Stimulated activated CD8-positive, alpha-beta memory T cell treated with anti-CD3 and anti-CD28 coated beads, Interleukin-2, amount 100 ng/mL, for 48 hours (primary cell): ENCODE measurements around the gene LPP.

Experiments used
- DNase-seq, 2 donors: peaks; one replicate each; pipeline ENCODE4 v3.0.0-alpha.2; 2020; ENCODE audit warnings: low read depth in 2 of 2

The LPP gene

DNA sequence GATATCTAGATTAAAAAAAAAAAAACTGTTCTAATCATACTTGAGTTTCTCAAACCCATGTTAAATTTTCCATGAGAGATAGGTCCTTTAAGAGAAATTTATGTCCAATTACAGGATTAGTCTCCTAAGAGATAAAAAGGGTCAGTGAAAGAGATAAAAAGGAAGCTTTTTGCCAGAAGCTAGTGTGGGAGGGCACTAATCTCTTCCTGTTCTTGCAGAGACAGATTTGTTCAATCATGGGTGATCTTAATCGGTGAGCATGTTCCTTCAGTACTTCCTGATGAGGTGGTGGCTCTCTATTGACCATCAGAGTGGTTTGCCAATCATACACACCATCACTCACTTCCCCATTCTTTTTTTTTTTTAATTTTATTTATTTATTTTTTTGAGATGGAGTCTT, 16.9 kb upstream of the LPP start:
- DNase-seq, result no peak

DNA sequence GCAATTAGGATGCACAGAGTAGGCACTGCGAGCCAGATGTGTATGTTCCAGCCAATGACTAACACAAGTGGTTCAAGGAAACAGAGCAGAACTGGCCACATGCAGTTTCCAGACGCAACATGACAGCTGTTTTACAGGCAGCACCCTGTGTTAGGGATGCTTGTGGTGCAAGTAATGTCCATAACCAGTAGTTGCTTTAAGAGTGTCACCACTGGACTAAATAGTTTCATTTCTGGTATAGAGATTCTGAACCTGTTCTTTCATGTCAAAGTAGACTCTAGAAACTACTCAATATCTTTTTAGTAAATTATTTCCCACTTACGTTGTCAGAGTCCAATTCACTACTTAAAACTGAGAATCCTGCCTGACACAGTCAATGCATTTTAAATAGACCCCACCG, 14.5 kb upstream of the LPP start:
- no peak for DNase-seq

DNA sequence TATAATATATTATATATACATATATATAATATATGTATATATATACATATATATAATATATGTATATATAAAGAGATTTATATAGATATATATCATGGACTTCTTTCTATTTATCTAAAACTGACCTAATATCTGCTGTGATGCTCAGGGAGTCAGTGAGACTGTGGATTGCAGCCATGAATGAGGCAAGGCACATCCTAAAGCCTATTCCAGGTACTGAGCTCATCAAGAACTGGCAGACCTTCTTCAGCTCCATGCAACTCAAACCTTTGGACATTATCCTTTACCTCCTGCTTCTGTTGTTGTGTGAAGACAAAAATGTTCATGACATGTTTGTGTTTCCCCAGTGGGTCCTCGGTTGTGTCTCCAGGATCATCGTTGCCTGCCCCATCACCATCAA, 7.7 kb upstream of the LPP start:
- no peak for DNase-seq

DNA sequence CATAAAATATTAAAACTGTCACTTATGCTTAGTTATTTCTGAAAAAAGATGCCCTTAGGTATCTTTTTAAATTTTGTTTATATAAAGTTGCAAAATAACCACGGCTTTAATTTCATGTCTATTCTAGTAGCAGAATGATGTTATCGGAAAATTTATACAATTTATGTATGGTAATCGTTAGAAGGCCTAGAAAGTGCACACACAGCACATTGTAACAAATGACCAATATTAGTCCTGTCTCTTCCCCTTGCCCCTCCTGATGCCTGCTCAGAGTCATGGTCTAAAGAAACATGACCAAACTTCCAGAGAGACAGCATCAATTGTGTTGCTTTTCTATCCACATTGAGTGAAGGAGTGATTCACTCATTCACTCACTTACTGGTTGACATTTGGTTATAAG, 6.2 kb upstream of the LPP start:
- DNase-seq, result no peak

DNA sequence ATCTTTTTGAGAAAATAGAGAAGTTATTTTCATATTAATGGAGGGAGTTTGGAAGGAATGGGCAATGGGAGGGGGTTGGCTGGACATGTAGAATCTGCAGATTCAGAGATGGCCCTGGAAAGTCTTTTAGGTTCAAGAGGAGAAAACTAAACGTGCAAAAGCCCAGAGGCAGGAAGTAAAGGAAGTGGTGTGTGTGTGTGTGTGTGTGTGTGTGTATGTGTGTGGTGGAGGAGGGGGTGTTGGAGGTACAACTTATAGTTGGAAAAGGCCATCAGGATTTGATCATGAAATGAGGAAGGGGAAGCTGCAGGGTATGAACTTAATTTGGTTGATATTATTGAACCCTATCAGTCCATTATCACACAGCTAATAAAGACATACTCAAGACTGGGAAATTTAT, 5.6 kb upstream of the LPP start:
- DNase-seq, result no peak

DNA sequence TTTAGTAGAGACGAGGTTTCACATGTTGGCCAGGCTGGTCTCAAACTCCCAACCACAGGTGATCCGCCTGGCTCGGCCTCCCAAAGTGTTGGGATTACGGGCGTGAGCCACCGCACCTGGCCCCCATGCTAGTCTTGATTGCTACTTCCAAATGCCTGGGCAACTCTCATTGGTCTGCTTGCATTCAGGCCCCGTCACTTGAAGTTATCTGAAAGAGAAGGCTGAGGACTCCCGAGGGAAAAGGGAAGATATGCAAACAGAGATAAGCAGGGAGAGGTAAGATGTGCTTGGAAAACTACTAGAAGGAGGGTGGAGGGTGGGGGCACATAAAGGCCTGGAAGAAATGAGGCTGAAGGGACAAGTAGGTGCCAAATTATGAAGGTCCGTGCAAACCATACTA, 4.4 kb upstream of the LPP start:
- DNase-seq, result no peak

DNA sequence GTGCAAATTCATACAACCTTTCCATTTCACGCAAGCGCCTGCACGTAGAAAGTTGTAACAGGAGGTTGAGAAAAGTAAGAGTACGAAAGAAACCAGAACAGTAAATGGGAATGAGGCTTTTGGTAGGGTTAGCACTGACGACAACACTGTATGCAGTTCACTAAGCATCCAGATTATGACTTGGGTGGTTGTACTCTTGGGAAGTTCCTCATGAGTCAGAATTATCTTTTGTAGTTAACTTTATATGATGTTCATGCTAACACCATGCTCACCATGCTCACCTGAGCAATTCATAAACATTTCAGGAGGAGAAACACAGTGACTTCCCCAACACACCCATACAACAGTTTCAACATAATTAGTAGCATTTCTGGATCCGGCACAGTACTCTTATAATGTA, 3.0 kb upstream of the LPP start:
- DNase-seq, result no peak

DNA sequence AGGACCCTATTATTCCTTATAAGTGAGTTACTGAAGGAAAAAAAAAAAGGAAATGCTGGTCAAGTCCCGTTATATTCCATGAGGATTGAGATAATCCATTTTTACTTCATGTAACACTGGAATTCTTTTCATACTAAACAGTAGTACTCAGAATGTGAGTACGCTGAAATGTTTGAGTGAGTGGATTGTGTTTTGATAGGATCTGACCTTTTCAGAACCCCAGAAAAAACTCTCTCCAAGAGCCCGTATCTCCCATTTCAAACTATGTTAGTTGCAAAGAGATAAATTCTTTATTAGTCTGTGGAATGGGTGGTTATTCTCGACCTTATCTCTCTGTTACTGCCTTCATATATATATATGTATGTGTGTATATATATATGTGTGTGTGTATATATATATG, 2.5 kb upstream of the LPP start:
- no peak for DNase-seq

DNA sequence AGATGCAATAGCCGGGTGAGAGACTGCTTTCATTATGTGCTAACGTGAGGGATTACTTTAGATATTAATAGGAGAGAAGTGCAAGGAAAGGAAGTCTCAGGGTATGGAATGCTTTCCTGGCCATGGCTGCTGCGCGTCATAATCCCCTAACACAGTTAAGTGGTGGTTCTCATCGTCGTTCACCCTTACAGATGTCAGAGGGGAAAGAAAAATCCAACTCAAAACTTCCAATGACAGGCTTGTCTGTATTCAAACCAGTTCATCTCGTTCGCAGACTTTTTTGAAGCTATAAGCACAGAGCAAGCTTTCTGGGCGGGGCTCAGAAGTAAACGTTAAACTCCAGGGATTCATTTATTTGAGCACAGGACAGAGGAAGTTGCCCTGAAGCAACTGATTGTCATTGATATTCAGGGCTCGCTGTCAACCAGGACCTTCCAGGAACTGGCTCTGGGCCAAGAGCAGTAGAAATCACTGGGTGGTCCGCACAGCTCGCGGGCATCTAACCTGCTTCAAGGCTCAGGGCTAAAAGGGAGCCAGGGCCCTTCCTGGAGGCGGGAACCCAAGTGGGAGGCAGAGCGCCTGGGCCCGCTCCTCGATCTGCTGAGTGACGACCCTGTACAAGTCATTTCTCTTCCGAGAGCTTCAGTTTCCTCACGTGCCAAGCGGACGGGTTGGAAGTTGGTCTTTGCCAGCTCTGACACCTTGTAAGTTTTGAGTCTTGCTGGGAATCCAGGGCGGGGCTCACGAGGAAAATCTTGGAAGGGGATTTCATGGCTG, 1.1 kb upstream of the LPP start:
- no peak for DNase-seq

DNA sequence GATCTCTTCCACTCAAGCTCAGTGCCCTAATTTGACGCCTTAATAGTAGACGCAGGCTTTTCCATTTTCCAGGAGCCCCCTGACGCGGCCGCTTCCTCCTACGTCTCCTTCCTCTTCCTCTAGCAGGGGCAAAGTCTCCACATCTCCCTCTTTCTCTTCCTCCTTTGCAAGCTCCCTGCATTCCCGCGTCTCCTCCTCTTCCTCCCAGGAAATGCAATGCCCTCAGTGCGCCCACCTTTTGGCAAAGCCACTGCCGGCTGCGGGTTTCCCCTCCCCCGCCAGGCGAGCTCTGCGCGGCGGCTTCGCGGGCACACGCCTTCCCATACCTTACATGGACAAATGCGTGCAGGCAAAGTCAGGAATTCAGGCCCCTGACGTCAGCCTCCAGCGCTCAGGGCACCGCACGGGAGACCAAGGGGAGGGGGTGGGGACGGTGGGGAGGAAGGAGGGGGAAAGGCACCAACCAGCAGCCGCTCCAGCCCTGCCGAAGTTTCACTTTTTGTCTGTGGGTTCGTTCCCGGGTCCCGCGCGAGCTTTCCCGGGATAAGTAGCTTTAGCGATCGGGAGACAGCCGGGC, 432 bp upstream of the LPP start:
- DNase-seq, result peak in 1 of 2 donors; percentile 32

DNA sequence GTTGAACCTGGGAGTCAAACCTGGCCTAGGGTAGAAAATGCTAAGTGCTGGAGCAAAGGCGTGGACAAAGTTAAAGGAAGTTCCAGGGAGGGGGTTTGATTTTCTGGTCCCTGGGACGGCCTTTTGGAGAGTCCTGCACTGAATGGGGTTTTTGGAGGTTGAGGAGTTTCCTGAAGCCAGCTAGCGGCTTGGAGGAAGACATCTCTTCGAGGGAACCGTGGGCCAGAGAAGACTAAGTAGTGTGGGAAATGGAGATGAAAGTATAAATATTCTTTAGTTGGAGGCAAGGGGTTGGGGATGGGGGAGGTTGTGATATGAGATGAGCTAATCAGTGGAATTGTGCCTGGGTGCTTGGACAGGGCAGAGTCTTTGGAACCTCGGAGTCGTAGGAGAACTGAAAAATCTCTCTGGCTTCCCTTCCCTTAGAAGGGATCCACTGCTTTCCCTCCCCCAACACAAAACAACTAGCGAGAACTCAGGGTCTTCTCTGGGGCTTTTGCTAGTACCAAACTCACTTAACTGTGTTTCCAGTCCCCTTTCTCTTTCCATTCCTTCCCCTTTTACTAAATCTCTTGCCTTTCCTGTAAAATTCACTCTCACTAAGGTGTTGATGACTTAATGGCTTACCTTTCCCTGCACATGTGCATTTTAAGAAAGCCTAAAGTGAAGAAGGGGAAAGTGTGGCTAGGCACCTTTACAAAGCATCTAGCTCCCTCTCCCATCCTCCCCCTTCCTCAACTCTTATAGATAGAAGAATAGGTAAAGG, 1.0 kb downstream of the LPP start:
- no peak for DNase-seq

DNA sequence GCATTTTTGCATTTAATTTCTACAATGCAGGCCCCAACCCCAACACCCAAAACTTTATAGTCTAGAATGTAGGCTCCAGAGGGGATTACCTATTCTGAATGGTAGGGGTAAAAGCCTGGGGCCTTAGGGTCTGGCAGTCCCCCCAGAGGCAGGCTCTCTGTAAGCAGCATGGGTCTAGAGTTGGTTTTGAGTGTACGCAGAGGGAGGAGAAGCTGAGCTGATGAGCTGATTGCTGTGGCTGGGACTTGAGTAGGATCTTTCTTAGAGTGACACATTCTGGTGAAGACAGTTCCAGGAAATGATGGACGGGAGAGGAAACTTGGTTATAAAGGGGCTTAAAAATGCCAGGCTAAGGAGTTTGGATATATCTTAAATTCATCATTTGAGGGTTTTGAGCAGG, 2.1 kb downstream of the LPP start:
- no peak for DNase-seq

DNA sequence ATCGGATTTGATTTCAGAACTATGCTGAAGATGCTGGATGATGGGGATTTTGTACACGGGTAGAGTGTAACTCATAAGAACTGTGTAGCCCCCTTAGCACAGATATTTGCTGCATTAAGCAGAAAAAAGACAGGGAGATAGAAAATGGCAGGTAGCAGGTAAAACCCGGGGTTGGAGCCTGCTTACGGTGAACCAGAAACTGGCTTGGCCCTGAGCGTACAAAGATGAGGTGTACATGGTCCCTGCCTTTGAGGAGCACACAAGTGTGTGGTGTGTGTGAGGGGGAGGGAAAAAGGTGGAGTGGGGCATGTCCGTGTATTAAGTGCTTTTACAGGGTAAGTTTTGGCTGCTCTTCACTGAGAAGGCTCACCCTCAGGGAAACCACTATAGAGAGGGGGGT, 3.5 kb downstream of the LPP start:
- no peak for DNase-seq

DNA sequence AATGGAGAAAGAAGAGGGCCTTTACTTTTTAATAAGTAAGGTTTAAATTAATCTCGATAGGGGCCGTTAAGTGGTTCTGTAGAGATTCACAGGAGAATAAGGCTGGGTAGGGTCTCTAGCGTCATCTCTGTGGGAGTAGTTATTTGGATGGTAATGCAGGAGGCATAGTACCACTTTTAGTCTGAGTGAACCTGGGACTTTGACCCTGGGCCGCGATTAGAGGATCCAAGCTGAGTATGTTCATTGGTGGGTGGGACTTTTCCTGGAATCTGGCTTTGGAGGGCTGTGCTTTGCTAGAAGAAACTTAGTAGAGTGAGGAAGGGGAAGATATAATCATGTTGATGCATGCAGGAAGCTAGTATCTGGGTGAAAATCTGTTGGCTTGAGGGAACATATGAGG, 4.0 kb downstream of the LPP start:
- no peak for DNase-seq

DNA sequence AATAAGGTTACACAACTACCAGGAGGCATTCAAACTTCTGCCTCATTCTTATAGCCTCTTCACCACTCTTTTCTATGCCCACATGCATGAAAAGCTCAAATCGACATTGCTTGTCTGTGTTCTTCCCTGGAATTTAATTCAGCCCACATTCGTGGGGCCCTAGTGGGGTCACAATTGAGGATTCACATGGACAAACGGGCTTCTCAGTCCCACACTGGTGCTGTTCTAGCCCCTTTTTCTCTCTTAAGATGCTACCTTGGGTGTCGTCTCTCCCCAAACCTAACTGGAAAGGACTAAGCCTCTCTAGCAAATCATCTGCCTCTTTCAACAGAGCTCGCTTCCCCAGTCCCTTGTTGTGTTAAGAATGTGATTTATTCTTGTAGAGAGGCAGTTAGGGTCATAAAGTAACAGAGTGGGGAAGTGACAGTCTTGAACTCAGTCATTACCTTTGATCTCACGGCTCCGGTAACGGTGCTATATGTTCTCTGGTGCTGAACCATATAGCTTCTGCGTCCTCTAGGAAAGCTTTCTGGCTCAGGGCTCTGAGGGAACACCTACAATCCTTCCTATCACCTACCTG, 4.9 kb downstream of the LPP start:
- no peak for DNase-seq

DNA sequence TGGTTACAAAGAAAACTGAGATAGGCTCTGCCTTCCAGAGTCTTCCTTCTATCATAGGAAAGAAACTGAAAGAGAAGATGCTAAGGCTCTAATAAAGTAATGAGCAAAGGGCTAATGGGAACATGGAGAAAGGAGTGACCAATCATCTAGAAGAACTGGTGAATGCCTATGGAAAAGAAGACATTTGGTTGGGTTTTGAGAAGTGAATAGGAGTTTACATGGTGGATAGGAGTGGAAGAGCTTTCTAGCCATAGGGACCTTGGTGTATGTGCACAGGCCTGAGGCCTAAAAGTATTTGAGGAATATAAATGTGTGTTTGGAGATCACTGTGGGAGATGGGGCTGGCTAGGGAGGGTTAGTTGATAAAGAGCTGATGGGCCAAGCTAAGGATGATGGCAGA, 6.8 kb downstream of the LPP start:
- no peak for DNase-seq

DNA sequence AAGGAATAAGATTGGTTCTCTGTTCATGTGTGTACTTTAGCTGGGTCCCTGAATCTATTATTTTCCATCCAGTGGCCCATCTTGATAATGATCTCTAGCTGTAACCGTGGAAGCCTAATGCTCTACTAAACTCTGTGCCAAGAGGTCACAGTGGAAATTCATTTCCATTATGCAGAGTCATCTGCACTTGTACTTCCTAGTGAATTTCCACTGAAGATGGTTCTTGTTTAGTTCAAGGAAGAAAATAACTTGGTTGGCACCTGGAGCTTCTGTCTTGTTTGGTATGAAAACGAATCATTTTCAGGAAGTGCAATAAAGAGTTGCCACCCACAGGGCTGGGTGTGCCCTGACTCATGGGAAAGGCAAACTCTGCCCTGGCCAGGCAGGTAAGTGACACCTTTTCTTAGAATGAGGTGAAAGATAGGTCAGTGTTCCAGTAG, 10.3 kb downstream of the LPP start:
- DNase-seq, result no peak

DNA sequence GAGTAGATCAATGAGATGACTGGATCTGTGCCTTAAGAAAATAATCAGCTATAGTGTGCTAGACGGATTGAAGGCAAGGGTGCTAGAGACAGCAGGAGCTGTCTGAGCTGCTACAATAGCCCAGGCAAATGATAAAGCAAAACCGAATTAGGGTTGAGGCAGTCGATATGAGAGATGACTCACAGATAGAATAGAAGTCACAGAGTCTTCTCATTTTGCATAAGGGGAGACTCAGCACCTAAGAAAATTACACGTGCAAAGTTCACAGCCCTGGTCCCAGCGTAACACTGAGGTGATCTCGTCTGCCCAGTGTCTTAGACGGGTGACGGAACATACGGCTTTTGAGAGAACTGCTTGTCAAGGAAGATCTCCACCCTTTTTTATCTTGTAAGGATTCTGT, 11.6 kb downstream of the LPP start:
- no peak for DNase-seq

DNA sequence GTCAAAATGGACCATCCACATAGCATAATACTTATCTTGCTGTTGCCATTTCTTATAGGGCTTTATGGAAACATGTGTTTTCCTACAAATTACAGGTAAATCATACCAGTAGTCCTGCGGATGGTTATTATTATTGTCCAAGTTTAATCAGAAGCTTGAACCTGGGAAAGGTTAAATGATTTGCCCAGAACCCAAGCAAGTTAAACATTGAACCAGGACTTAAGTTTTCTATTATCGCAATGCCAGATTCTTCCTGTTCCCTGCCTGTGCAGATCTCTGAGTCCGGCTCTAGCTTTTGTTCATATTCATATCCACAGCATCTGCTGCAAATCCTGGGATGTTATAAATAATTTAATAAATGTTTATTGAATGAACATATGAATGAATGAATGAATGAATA, 12.5 kb downstream of the LPP start:
- no peak for DNase-seq

DNA sequence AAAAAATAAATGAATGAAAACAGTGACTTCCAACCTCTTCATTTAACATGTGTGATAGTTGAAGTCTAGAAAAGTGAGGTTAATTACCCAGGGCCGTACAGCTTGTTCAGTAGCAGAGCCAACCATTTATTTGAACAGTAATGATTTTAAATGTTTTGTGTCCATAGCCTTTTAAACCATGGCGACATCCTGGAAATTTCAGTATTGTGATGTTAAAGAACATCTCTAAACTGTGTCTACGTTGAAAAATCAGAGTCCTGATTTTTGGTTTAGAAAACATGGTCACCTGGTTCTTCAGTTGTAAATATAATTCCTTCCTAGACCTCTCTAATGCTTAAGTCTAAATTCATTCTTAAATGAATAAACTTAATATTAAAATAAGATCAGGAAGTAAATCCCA, 14.2 kb downstream of the LPP start:
- no peak for DNase-seq

DNA sequence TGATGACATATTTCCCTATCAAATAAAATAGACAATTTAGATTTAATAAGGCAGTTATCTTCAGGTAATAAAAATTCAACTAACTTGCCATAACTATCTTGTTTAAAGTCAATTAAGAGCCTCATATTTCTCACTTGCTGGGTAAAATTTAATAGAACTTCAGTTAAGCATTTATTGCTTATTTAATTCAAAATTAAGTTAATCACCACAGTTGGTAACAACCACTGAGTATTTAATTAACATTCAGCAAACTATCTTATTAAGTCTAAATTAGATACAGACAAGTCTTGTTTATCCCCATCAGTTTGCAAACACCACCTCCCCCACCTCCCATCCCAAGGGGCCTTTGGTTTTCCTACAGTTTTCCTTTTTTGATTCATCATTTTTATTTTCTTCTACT, 14.7 kb downstream of the LPP start:
- no peak for DNase-seq

DNA sequence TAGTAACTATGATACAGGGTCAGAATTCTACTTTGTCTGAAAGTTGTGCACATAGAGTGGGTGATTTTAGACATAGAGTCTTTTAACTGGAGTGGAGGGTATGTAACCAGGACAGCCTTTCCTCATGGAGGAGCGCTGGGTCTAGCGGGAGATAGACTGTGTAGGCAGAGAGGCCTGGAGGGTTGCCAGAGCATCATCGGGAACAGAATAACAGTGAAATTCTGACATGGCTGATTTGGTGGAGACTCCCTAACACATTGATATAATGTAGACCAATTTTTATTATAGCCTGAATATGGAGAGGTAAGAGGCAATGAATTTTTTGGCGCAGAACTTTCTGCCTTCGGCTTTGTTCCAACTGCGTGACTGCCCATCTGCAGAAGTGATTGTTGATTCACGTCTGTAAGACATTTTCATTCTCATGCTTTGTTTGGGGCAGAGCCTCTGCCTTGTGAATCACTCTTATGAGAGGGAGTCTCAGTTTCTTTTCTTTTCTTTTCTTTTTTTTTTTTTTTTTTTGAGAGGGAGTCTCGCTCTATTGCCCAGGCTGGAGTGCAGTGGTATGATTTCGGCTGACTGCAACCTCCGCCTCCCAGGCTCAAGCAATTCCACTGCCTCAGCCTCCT, 16.0 kb downstream of the LPP start:
- no peak for DNase-seq
